GM12878 (cell line): Measurements from ENCODE around the gene TAS2R42. TPM values are rescaled to one million over a fixed set of nuclear protein-coding genes. Genes with fewer than 3 reads are reported as not detected.

ENCODE experiments used
- ATAC-seq: fragments of 200-7000 bp; cut with Tn5 transposase; 3 replicates; pipeline ENCODE4 v1.9.1; 2020; ENCODE audit warnings: mild to moderate bottlenecking, moderate library complexity
- Bru-seq: library from RNA; stranded (reverse); fragments of 400-500 nt; gene quantifications from one replicate; lab custom pipeline; 2021; lab: Mats Ljungman, UMichigan
- BruChase-seq, 2 experiments: library from RNA; stranded (reverse); fragments of 400-500 nt; gene quantifications; one replicate each; lab custom pipeline; 2021; lab: Mats Ljungman, UMichigan
- BruUV-seq: library from RNA; stranded (reverse); fragments of 400-500 nt; replicated peaks from 2 replicates; lab custom pipeline; 2021; lab: Mats Ljungman, UMichigan
- CTCF ChIA-PET: fragments of 300-600 bp; sonication (Branson Sonifier 250); formaldehyde crosslinking; extraction: SDS; loops from one replicate; lab custom pipeline; 2021; ENCODE audit warnings: inconsistent platforms; lab: Yijun Ruan, JAX
- POLR2A ChIA-PET: fragments of 350-600 bp; formaldehyde crosslinking; extraction: SDS; loops from one replicate; lab custom pipeline; 2021; ENCODE audit warnings: inconsistent platforms; lab: Charles Lee
- RAD21 ChIA-PET: fragments of 300-600 bp; sonication (Branson Sonifier 250); formaldehyde crosslinking; loops from one replicate; lab custom pipeline; 2023; ENCODE audit warnings: antibody characterized with exemption; ENCODE audit not compliant: unreplicated experiment; lab: Charles Lee
- SMC1A ChIA-PET: fragments of 300-600 bp; sonication (Branson Sonifier 250); formaldehyde crosslinking; loops from one replicate; lab custom pipeline; 2023; ENCODE audit not compliant: unreplicated experiment, uncharacterized antibody; lab: Charles Lee
- DNase-seq: peaks from one replicate; pipeline ENCODE4 v3.0.0-alpha.2; 2011; ENCODE audit warnings: low read depth, low spot score
- FAIRE-seq: peaks from 3 replicates; lab custom pipeline; 2011; peaks lifted over from hg19 to GRCh38; lab: Jason Lieb, UNC
- H2AFZ ChIP-seq: 2 replicates; pipeline ENCODE4 v1.6.0; 2011; ENCODE audit warnings: low read depth, low read length, control low read depth; ENCODE audit not compliant: control insufficient read depth
- H3K27ac ChIP-seq: 2 replicates; pipeline ENCODE4 v1.5.1; 2011; ENCODE audit warnings: control low read depth; ENCODE audit not compliant: control insufficient read depth, insufficient read depth
- H3K27me3 ChIP-seq, 2 experiments: replicated peaks in 1 of 2; 2 replicates each; pipeline versions ENCODE4 v1.6.0 to v1.6.1; 2011; ENCODE audit warnings: low read length in 1 of 2; ENCODE audit not compliant: control insufficient read depth in 2 of 2, insufficient read depth in 2 of 2
- H3K36me3 ChIP-seq, 2 experiments: 2 replicates each; pipeline ENCODE4 v1.5.1; 2011; ENCODE audit warnings: low read length in 1 of 2; ENCODE audit not compliant: control insufficient read depth in 2 of 2, insufficient read depth in 2 of 2
- H3K4me1 ChIP-seq: 2 replicates; pipeline ENCODE4 v1.6.1; 2011; ENCODE audit warnings: mild to moderate bottlenecking, low read length, moderate library complexity, mixed read lengths; ENCODE audit not compliant: control insufficient read depth, insufficient read depth
- H3K4me2 ChIP-seq: 2 replicates; pipeline ENCODE4 v1.6.0; 2011; ENCODE audit warnings: control low read depth; ENCODE audit not compliant: control insufficient read depth, insufficient read depth
- H3K4me3 ChIP-seq: fragments of 200-600 bp; sonication (generic); 2 replicates; pipeline ENCODE4 v1.5.1; 2016
- H3K79me2 ChIP-seq: 2 replicates; pipeline ENCODE4 v1.6.0; 2011; ENCODE audit warnings: low read length; ENCODE audit not compliant: control insufficient read depth, insufficient read depth
- H3K9ac ChIP-seq: 2 replicates; pipeline ENCODE4 v1.8.0; 2011; ENCODE audit warnings: low read length, control low read depth, mixed read lengths; ENCODE audit not compliant: control insufficient read depth, insufficient read depth
- H3K9me3 ChIP-seq: replicated peaks from 3 replicates; pipeline ENCODE4 v1.5.1; 2011; ENCODE audit warnings: mild to moderate bottlenecking, low read length; ENCODE audit not compliant: control insufficient read depth, insufficient read depth
- H4K20me1 ChIP-seq: 2 replicates; pipeline ENCODE4 v1.6.0; 2011; ENCODE audit not compliant: control insufficient read depth, insufficient read depth
- ASH2L ChIP-seq: fragments of 300-600, 200-600 bp; sonication (generic); IDR thresholded peaks from 2 replicates; pipeline ENCODE4 v1.6.1; 2017; ENCODE audit warnings: low read depth, mild to moderate bottlenecking, borderline replicate concordance
- MTA2 ChIP-seq: fragments of 450-650 bp; IDR thresholded peaks from 2 replicates; pipeline ENCODE4 v1.6.1; 2016; ENCODE audit warnings: low read depth, mild to moderate bottlenecking, moderate library complexity
- PML ChIP-seq: IDR thresholded peaks from 2 replicates; pipeline ENCODE4 v1.6.1; 2012; ENCODE audit warnings: low read length, inconsistent platforms
- RCOR1 ChIP-seq: conservative IDR thresholded peaks from 2 replicates; pipeline ENCODE4 v1.6.1; 2012; ENCODE audit warnings: low read depth, low read length, improper control_type of control experiment
- USF2 ChIP-seq: IDR thresholded peaks from 2 replicates; pipeline ENCODE4 v1.6.1; 2011; ENCODE audit warnings: low read depth, low read length, improper control_type of control experiment, borderline replicate concordance
- ZBTB11 ChIP-seq: fragments of 450-650 bp; formaldehyde crosslinking; IDR thresholded peaks from 2 replicates; pipeline ENCODE4 v1.5.0; 2022; ENCODE audit warnings: mild to moderate bottlenecking, missing genetic modification characterization
- WGBS: methylation state at CpG from one replicate; pipeline ENCODE4 v1.1.6; 2016; ENCODE audit warnings: low lambda C conversion rate; ENCODE audit not compliant: insufficient replicate concordance, insufficient coverage; ENCODE audit errors: missing lambda C conversion rate; 5-methylcytosine and 5-hydroxymethylcytosine counted together
- in situ Hi-C: fragments of 300-500 bp; cut with MboI; formaldehyde crosslinking; loops from 9 replicates; pipeline ENCODE4 v1.14.3; 2018; ENCODE audit warnings: mixed read lengths
- intact Hi-C: fragments of 100-400 bp; cut with micrococcal nuclease; formaldehyde crosslinking; loops from one replicate; pipeline ENCODE4 v1.14.2; 2022; ENCODE audit not compliant: unreplicated experiment
- long read RNA-seq, 2 experiments: library from polyadenylated mRNA; unstranded; transcript quantifications; one replicate each; pipeline ENCODE4 v2.0.0, GENCODE V29; 2019 to 2020
- polyA minus RNA-seq, 3 experiments: library from RNA; depleted of rRNA, polyadenylated mRNA; stranded (reverse); fragments of >200 nt; gene quantifications; 2 replicates each; pipeline ENCODE4 v1.2.3, GENCODE V29; 2011
- polyA plus RNA-seq, 11 experiments: library from polyadenylated mRNA; depleted of rRNA in 4 of 11; unstranded in 6 of 11; stranded (reverse) in 5 of 11; fragments of >200 nt; fragmentation: Nextera tagmentation in 4 of 11; fragmentation: Illumina TruSeq in 1 of 11; extraction: Ambion mirVana in 4 of 11; extraction: Trizol in 1 of 11; gene quantifications; 1 replicate in 1 of 11; 2 replicates in 10 of 11; pipeline versions ENCODE4 v1.2.1 to v1.2.3, GENCODE V29; 2011 to 2016; ENCODE audit warnings: inconsistent platforms in 2 of 11, missing spikeins in 2 of 11, low read depth in 1 of 11
- total RNA-seq, 4 experiments: library from RNA; depleted of rRNA in 3 of 4; stranded (reverse); fragments of >200 nt in 3 of 4; fragmentation: Illumina TruSeq in 1 of 4; extraction: Trizol in 1 of 4; gene quantifications; 2 replicates each; pipeline versions ENCODE4 v1.2.1 to v1.2.3, GENCODE V29; 2013 to 2021
- TF ChIP-seq, protein P1 (sequence below): fragments of 450-650 bp; IDR thresholded peaks from 2 replicates; pipeline ENCODE4 v1.6.1; 2016; ENCODE audit warnings: mild to moderate bottlenecking

The TAS2R42 gene, protein sequence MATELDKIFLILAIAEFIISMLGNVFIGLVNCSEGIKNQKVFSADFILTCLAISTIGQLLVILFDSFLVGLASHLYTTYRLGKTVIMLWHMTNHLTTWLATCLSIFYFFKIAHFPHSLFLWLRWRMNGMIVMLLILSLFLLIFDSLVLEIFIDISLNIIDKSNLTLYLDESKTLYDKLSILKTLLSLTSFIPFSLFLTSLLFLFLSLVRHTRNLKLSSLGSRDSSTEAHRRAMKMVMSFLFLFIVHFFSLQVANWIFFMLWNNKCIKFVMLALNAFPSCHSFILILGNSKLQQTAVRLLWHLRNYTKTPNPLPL
- total RNA-seq (2013; cell fraction: nucleolus; rRNA removed): not detected in 2 replicates
- total RNA-seq (2014; rRNA removed) (not detected in 2 replicates), total RNA-seq (2014; rRNA removed; fragmentation: Illumina TruSeq; extraction: Trizol) (not detected in 2 replicates), total RNA-seq (2021) (not detected in 2 replicates), polyA plus RNA-seq (2011; rRNA removed) (not detected in 2 replicates), polyA plus RNA-seq (2014; fragmentation: Illumina TruSeq; extraction: Trizol) (not detected in 2 replicates), polyA plus RNA-seq (2014; fragmentation: Nextera tagmentation; extraction: Ambion mirVana) (not detected), polyA plus RNA-seq (2014; rRNA removed) (not detected in 2 replicates), polyA plus RNA-seq (2016; fragmentation: Nextera tagmentation; extraction: Ambion mirVana) (not detected), polyA minus RNA-seq (2011; rRNA and poly(A)+ RNA removed) (not detected in 2 replicates), Bru-seq, nascent RNA (not detected), BruChase-seq, experiment 1, labeled RNA remaining after a 6-hour chase (not detected), BruChase-seq, experiment 2, labeled RNA remaining after a 2-hour chase (percentile 20 among the genes with signal in this experiment)
- polyA plus RNA-seq (2011; ENCODE audit: low read depth): not detected
- polyA plus RNA-seq (2011; cell fraction: cytosol; rRNA removed): not detected in 2 replicates
- polyA plus RNA-seq (2011; cell fraction: nucleus; rRNA removed): not detected in 2 replicates
- polyA plus RNA-seq (2012): not detected in 2 replicates
- polyA minus RNA-seq (2011; cell fraction: cytosol; rRNA and poly(A)+ RNA removed): not detected in 2 replicates
- not detected in 2 replicates for polyA minus RNA-seq (2011; cell fraction: nucleus; rRNA and poly(A)+ RNA removed)
- long read RNA-seq, experiment 1: 0 reads
- long read RNA-seq, experiment 2: 0 reads

- H3K36me3 ChIP-seq: no peaks in the 10 kb centered on the region
- ATAC-seq (no peak), FAIRE-seq (no peak), DNase-seq (no peak)
- no peak within 1 kb of the TSS for H3K4me2 ChIP-seq
- ChIA-PET CTCF (interaction anchor here (3.1 kb wide), 1 partner anchor 13 kb away, joined by 12 read pairs; no protein-coding TSS in a partner anchor), RAD21 (no interaction called here), POLR2A (no interaction called here), SMC1A (interaction anchor here (1.5 kb wide), 1 partner anchor 10 kb away, joined by 5 read pairs; no protein-coding TSS in a partner anchor)
- H2AFZ ChIP-seq: no peak within 1 kb of the TSS
- H3K79me2 ChIP-seq: no peaks in the 10 kb centered on the region
- intact Hi-C loops (no loop called here), in situ Hi-C loops (no loop called here)
- no peaks in the 10 kb centered on the region for H3K9me3 ChIP-seq
- 69% methylated on average over 2 of the region's 2 CpGs for WGBS
- no TSS peak for BruUV-seq
- H3K9ac ChIP-seq: no peak within 1 kb of the TSS
- no peak for TF ChIP-seq ASH2L
- no peak for TF ChIP-seq PML
- no peak for TF ChIP-seq USF2
- no peak for TF ChIP-seq ZBTB11 (CRISPR knock-in tag)
- TF ChIP-seq, protein P1, sequence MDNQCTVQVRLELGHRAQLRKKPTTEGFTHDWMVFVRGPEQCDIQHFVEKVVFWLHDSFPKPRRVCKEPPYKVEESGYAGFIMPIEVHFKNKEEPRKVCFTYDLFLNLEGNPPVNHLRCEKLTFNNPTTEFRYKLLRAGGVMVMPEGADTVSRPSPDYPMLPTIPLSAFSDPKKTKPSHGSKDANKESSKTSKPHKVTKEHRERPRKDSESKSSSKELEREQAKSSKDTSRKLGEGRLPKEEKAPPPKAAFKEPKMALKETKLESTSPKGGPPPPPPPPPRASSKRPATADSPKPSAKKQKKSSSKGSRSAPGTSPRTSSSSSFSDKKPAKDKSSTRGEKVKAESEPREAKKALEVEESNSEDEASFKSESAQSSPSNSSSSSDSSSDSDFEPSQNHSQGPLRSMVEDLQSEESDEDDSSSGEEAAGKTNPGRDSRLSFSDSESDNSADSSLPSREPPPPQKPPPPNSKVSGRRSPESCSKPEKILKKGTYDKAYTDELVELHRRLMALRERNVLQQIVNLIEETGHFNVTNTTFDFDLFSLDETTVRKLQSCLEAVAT: no peak
- no peak for TF ChIP-seq MTA2
- no peak for TF ChIP-seq RCOR1
- no peak within 1 kb of the TSS for H3K27ac ChIP-seq
- no peaks in the 10 kb centered on the region for H4K20me1 ChIP-seq
- H3K27me3 ChIP-seq: no peaks in the 10 kb centered on the region
- H3K4me3 ChIP-seq: no peak within 1 kb of the TSS
- H3K4me1 ChIP-seq: no peaks in the 10 kb centered on the region
Observed at GRCh38 chr12:11186837-11187236, at the start of gene TAS2R42. TSS of gene TAS2R42 (minus strand) at chr12:11186937. CDS start at chr12:11186937, 0 bp downstream.
